Measurements from ENCODE around the gene KATNAL2. TPM values are rescaled to one million over a fixed set of nuclear protein-coding genes. Genes with fewer than 3 reads are reported as not detected.
"Not testable (repeated sequence)": the region's sequence is repeated elsewhere in the genome, so short reads cannot be mapped to it uniquely, and the experiment has no call there.

Gene KATNAL2
- polyA plus RNA-seq, 2 of the 4 experiments (the other 2 are of a cell fraction), result 4.0 to 5.4 TPM

DNA sequence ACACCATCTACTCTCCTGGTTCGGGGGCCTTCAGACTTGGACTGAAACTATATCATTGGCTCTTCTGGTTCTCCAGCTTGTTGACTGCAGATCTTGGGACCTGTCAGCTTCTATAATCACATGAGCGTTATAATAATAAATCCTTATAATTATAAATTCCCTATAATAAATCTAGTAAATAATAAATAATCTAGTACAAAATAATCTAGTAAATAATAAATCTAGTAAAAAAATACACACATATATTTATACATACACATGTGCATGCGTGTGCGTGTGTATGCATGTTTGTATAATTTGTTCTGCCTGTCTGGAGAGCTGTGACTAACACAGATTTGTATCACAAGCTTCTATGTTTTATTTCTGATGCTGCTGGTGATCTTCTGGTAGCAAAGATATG lies 40.8 kb downstream of the KATNAL2 start:
- ChIA-PET CTCF (no interaction called here), POLR2A (no interaction called here)
- DNase-seq (ENCODE audit: low read depth in 1 of 2, low spot score in 1 of 2), result no peak
- Histone ChIP-seq H3K27ac (no peak overlapping the region), H3K9me3 (no peaks in the 10 kb centered on the region), H3K4me3 (no peak overlapping the region), H3K4me1 (no peaks in the 10 kb centered on the region), H3K4me2 (no peak overlapping the region)
- WGBS (ENCODE audit: missing lambda C conversion rate), result 75% methylated on average over 4 of the region's 4 CpGs
- TF ChIP-seq, protein P1, sequence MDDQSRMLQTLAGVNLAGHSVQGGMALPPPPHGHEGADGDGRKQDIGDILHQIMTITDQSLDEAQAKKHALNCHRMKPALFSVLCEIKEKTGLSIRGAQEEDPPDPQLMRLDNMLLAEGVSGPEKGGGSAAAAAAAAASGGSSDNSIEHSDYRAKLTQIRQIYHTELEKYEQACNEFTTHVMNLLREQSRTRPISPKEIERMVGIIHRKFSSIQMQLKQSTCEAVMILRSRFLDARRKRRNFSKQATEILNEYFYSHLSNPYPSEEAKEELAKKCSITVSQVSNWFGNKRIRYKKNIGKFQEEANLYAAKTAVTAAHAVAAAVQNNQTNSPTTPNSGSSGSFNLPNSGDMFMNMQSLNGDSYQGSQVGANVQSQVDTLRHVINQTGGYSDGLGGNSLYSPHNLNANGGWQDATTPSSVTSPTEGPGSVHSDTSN (IDR thresholded peaks at IDR 0.05), result no peak
- no peak for TF ChIP-seq ZC3H11A (IDR thresholded peaks at IDR 0.05)
- no peak for FAIRE-seq
- no peak for ATAC-seq

DNA sequence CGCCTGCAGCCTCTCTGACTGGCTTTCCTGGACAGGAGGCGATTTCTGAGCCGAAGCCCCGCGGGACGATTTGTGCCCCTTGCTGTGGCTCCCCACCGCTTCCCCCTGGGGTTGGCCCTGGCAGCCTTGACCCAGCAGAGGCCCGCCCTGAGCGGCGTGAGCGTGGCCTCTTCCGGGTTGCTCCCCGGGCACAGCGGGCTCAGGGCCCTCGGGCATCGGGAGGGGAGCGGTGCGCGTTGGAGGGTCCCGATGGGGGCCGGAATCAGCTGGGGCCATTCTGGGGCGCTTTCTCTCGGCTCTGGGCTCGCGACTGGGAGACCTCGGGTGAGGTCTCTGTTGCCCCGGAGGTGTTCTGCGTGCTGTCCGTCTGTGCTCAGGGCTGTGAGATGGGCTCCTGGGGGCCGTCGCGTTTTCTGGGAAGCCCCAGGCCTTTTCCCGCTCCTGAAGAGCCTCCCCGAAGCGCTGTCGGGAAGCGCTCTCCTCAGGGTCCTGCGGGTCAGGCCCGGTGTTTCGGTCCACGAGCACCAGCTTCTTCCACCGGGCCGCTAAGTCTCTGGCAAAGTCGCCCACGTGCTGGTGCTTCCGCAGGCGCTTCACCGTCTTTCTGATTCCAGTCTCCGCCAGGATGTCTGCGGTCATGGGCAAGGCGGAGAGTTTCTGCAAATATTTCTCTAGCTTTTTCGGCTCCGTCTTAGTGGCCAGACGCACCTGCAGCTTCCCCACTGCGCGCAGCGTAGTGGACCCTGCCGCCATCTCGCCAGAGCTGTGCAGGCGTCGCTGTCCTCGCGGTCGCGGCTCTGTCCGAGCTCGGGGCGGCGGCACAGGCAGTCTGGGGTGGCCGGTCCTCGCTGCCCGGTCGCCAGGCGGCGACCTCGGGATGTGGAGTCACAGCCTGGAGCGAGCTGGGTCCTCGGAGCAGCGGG lies 46.5 kb downstream of the KATNAL2 start:
- peak in 1 of 2 experiments; percentile 24; a peak in 1 of 6 replicates for ATAC-seq
- H3K27ac ChIP-seq; H3K4me2 ChIP-seq; POLR2A ChIA-PET; H3K4me3 ChIP-seq; CTCF ChIA-PET; FAIRE-seq; DNase-seq (ENCODE audit: low read depth in 1 of 2, low spot score in 1 of 2); H3K4me1 ChIP-seq; H3K9me3 ChIP-seq: not testable (repeated sequence)
- WGBS (ENCODE audit: missing lambda C conversion rate), result no CpG with 5 or more reads among the region's 79 CpGs

DNA sequence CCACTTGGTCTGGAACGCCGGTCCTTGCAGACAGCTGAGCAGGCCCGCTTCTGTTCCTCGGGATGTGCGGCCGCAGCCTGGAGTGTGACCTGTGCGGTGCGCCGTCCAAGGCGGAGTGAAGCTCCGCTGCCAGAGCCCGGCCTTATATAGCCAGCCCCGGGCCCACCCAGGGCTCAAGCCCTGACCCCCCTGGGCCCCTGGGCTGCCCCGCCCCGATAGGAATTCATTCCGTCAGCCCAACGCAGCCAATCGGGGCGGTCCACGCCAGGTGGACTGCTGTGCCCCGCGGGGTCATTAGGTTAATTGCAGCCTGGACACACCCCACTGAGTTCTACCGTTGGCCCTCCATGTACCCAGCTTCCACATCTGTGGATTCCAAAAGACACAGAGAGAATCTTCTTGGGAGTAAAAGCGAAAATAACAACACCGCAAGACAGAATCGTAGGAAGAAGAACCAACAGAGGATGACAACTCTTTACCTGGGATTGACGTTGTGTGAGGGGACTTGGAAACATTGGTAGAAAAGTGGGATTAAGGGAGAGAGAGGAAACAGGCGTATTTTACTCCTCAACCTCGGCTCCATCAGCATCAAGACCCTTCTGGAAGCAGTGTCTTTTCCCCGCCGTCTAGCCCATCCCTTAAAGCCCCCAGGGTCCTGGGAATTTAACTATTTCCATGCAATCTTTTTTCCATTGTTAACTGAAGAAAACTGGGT lies 47.3 kb downstream of the KATNAL2 start:
- FAIRE-seq; H3K27ac ChIP-seq; H3K4me2 ChIP-seq; CTCF ChIA-PET; H3K9me3 ChIP-seq; DNase-seq (ENCODE audit: low read depth in 1 of 2, low spot score in 1 of 2); POLR2A ChIA-PET; H3K4me1 ChIP-seq; H3K4me3 ChIP-seq: not testable (repeated sequence)
- 65% methylated on average over 8 of the region's 31 CpGs for WGBS (ENCODE audit: missing lambda C conversion rate)
- ATAC-seq, result peak; percentile 37 to 44; a peak in 4 of 6 replicates

DNA sequence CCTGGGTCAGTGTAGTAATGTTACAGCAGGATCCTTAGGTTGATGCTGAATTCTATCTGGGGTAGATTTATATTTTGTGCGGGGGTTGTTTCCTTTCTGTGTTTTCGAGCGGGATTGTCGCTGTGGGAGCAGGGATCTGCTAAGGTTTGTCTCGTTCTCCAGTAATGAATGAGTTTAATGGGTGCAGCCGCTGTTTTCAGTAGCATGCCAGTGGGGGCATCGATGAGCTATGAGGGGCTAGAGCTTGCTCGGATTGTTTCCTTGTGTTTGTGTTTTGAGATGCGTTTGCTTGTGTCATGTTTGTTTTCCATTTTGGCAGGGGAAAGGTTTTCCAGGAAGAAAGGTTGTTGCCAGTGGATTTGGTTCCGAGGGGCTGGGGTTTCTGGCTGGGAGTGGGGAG lies 48.9 kb downstream of the KATNAL2 start:
- H3K9me3 ChIP-seq; H3K4me3 ChIP-seq; H3K4me1 ChIP-seq; FAIRE-seq; ATAC-seq; CTCF ChIA-PET; H3K4me2 ChIP-seq; DNase-seq (ENCODE audit: low read depth in 1 of 2, low spot score in 1 of 2); H3K27ac ChIP-seq; POLR2A ChIA-PET: not testable (repeated sequence)
- no CpG with 5 or more reads among the region's 10 CpGs for WGBS (ENCODE audit: missing lambda C conversion rate)

- DNase-seq (ENCODE audit: low read depth in 1 of 2, low spot score in 1 of 2); H3K4me1 ChIP-seq; ATAC-seq; POLR2A ChIA-PET; H3K4me3 ChIP-seq; CTCF ChIA-PET; H3K27ac ChIP-seq; H3K9me3 ChIP-seq; H3K4me2 ChIP-seq; FAIRE-seq: not testable (repeated sequence)
- WGBS (ENCODE audit: missing lambda C conversion rate), result no CpG with 5 or more reads among the region's 32 CpGs
These were observed 52.1 kb downstream of the KATNAL2 start for GRCh38 chr18:46969551-46969950.

- H3K4me1 ChIP-seq; ATAC-seq; H3K9me3 ChIP-seq; H3K4me2 ChIP-seq; FAIRE-seq; H3K4me3 ChIP-seq; H3K27ac ChIP-seq; CTCF ChIA-PET; POLR2A ChIA-PET; DNase-seq (ENCODE audit: low read depth in 1 of 2, low spot score in 1 of 2): not testable (repeated sequence)
- no CpG with 5 or more reads among the region's 10 CpGs for WGBS (ENCODE audit: missing lambda C conversion rate)
These were observed 102.5 kb downstream of the KATNAL2 start for GRCh38 chr18:47019870-47020269.

DNA sequence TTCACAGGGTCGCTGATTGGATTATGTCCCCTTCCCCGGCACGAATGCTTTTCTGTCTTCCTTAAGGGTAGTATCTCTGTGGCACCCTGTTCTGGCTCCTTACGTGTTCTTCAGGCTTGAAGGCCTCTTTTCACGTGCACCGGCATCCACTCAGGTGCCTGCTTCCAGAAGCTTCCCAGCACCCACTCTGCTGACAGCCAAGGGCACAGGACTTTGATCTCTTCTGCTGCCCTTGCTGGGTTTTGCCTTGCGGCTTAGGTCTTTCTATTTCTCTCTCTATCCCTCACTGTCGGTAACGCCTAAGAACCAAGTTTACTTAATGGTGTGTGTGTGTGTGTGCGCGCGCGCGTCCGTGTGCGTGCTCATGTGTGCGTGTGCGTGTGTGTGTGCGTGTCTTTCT lies 103.4 kb downstream of the KATNAL2 start:
- CTCF ChIA-PET; FAIRE-seq; H3K9me3 ChIP-seq; H3K27ac ChIP-seq; H3K4me3 ChIP-seq; H3K4me2 ChIP-seq; H3K4me1 ChIP-seq; DNase-seq (ENCODE audit: low read depth in 1 of 2, low spot score in 1 of 2); POLR2A ChIA-PET: not testable (repeated sequence)
- ATAC-seq, result peak in 1 of 2 experiments; percentile 14; a peak in 1 of 6 replicates
- no CpG with 5 or more reads among the region's 19 CpGs for WGBS (ENCODE audit: missing lambda C conversion rate)

DNA sequence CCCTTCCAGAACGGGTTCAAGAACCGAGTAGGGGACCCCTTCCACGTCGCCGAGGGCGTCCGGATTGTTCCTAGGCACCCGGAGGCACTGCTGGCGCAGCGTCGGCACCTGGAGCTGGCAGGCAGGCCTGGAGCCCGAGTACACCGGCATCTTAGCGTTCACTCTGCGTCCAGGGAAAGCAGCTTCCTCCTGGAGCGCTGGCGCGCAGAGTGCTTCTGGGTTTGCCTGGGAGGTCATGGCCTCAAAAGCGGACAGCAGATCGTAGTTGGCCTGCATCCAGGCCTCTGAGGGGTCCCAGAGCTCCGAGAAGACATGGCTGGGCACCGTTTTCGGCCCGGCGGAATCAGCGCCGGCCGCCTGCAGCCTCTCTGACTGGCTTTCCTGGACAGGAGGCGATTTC lies 105.4 kb downstream of the KATNAL2 start:
- H3K4me2 ChIP-seq; H3K4me3 ChIP-seq; CTCF ChIA-PET; ATAC-seq; H3K27ac ChIP-seq; H3K9me3 ChIP-seq; POLR2A ChIA-PET; FAIRE-seq; DNase-seq (ENCODE audit: low read depth in 1 of 2, low spot score in 1 of 2); H3K4me1 ChIP-seq: not testable (repeated sequence)
- WGBS (ENCODE audit: missing lambda C conversion rate), result 93% methylated on average over 3 of the region's 29 CpGs

DNA sequence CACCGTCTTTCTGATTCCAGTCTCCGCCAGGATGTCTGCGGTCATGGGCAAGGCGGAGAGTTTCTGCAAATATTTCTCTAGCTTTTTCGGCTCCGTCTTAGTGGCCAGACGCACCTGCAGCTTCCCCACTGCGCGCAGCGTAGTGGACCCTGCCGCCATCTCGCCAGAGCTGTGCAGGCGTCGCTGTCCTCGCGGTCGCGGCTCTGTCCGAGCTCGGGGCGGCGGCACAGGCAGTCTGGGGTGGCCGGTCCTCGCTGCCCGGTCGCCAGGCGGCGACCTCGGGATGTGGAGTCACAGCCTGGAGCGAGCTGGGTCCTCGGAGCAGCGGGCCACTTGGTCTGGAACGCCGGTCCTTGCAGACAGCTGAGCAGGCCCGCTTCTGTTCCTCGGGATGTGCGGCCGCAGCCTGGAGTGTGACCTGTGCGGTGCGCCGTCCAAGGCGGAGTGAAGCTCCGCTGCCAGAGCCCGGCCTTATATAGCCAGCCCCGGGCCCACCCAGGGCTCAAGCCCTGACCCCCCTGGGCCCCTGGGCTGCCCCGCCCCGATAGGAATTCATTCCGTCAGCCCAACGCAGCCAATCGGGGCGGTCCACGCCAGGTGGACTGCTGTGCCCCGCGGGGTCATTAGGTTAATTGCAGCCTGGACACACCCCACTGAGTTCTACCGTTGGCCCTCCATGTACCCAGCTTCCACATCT lies 106.5 kb downstream of the KATNAL2 start:
- FAIRE-seq, POLR2A ChIA-PET: not testable (repeated sequence)

GRCh38 chr18:47025557-47026174 lies 108.3 kb downstream of the KATNAL2 start:
- FAIRE-seq; CTCF ChIA-PET; H3K4me3 ChIP-seq; H3K27ac ChIP-seq; H3K4me1 ChIP-seq; POLR2A ChIA-PET; DNase-seq (ENCODE audit: low read depth in 1 of 2, low spot score in 1 of 2); H3K4me2 ChIP-seq; H3K9me3 ChIP-seq: not testable (repeated sequence)
- peak in 1 of 2 experiments; percentile 32; a peak in 2 of 6 replicates for ATAC-seq
- WGBS (ENCODE audit: missing lambda C conversion rate), result 86% methylated on average over 9 of the region's 17 CpGs

More for the DNA sequence above, 106.5 kb downstream of the KATNAL2 start:
- no CpG with 5 or more reads among the region's 55 CpGs for WGBS (ENCODE audit: missing lambda C conversion rate)
- H3K4me3 ChIP-seq; DNase-seq (ENCODE audit: low read depth in 1 of 2, low spot score in 1 of 2); H3K27ac ChIP-seq; CTCF ChIA-PET; H3K9me3 ChIP-seq; H3K4me2 ChIP-seq; H3K4me1 ChIP-seq: not testable (repeated sequence)
- peak in 1 of 2 experiments; percentile 12; a peak in 1 of 6 replicates for ATAC-seq

Data from A549 (cell line).